Amygdala (tissue), 56 donors: ENCODE data around the gene ENKUR.
"Not testable (repeated sequence)": the region's sequence is repeated elsewhere in the genome, so short reads cannot be mapped to it uniquely, and the experiment has no call there.

Source experiments
- DNase-seq, 56 donors: peaks; one replicate each; lab custom pipeline; 2025; lab: John Stamatoyannopoulos, UW

The ENKUR gene

DNA sequence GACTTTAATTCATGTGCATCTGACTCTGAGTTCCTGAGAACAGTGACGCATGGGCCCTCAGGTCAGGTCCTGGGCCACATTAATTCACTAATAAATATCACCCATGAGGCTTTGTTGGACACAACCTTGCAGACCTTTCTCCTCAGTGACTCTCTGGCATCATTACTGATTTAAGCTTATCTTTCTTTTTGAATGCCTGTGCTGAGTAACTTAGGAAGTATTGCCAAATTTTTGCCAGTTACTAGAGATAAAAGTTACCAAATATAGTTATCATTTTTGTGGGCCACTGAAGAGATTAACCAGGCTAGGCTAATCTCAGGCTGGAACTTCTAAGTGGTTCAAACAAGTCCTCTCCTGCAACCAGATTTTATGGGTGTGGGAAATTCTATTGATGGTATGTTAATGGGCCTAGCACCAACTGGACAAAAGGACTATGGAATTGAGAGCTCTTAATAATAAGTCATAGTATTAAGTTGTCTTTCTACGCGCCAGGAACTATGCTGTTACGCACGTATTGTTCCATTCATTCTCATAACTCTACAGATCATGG, 34.7 kb downstream of the ENKUR start:
- no peak for DNase-seq

DNA sequence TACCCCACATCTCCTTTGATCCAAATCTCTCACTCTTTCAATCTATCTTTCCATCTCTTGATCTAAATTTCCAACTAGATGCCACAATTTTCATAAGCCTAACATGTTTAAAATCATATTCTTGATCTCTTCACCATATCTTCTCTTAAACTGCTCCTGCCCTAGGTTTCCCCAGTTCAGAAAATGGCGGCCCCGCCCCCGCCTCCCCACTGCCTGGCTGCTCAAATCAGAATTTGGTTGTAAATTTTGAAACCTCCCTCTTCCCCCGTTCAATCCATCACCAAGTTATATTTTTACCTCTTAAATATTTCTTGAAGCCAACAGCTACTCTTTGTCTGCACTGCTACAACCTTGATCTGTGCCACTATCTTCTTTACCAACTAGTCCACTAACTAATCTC, 36.3 kb downstream of the ENKUR start:
- no peak for DNase-seq

DNA sequence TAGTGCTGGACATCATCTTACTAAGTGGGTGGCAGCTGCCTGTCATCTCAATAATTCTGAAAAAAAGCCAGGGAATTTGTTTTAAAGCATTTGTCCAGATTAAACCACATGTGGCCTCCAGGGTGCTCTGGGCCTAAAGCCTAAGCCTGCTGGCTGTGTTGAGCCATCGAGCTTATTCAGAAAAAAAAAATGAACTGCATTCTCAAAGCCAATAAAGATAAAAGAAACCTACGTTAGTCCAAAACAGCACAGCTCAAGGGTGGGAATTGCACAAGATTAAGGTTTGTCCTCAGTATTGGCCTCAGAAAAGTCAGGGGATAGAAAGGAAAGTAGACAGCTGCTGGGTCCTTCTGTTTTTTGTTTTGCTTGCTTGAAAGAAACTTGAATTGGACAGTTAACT, 41.0 kb downstream of the ENKUR start:
- no peak for DNase-seq

DNA sequence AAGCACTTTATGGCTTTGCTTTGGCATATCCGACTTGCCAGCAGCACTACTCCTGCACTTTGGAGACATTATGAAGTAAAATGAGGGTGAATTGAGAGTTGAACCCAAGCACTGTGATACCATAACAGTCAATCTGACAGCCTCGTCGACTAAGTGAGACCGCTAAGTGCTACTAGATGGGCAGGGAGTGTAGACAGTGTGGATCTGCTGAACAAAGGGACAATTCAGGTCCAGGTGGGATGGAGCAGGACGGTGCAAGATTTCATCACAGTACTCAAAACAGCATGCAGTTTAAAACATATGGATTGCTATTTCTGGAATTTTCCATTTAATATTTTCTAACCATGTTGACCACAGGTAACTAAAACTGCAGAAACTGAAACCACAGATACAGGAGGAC, 42.8 kb downstream of the ENKUR start:
- DNase-seq, result no peak

DNA sequence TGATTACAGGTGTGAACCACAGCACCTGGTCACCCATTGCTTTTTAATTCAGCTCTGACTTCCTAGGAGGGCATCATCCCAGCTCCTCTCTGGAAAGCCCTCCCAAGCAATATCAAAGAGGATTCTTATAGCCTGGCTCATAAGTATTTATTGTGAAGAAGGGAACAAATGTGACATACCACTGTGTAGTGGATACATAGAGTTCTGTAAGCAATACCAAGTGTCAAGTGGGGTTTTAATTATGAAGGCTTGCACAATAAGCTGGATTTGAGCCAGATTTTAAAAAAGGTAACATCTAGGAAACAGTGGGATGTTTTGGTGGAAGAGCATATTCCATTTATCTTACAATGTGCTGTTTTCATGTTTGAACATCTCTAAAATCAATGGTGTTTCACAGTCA, 44.6 kb downstream of the ENKUR start:
- DNase-seq, result no peak

DNA sequence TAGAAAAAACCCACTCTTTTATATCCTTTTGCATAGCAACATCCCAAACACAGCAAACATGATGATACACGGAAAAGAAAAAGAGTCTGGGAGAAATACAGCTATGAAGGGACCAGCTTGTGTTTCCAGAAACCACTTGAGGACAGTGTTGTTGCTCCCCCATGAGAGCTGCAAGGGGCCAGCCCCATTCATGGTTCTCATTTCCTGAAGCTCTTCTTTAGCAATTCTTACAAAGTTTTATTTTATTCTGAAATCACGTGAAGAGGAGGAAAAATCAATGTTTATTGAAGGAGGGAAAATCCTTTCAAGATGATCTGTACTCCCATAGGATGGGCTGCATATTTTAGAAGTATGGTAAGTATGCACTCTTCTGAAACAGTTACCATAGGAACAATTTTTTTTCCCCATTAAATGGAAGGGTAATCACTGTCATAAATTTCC, 46.1 kb downstream of the ENKUR start:
- DNase-seq, result no peak

DNA sequence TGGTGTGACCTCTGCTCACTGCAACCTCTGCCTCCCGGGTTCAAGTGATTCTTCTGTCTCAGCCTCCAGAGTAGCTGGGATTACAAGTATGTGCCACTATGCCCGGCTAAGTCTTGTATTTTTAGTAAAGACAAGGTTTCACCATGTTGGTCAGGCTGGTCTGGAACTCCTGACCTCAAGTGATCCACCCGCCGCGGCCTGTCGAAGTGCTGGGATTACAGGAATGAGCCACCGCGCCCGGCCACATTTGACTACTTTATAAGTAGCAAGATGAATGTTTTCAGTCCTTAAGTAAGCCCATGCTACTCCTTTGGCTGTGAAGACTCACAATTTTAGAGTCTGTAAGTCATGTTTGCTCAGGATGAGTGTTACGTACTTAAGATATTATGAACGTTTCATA, 47.0 kb downstream of the ENKUR start:
- DNase-seq, result not testable (repeated sequence)

DNA sequence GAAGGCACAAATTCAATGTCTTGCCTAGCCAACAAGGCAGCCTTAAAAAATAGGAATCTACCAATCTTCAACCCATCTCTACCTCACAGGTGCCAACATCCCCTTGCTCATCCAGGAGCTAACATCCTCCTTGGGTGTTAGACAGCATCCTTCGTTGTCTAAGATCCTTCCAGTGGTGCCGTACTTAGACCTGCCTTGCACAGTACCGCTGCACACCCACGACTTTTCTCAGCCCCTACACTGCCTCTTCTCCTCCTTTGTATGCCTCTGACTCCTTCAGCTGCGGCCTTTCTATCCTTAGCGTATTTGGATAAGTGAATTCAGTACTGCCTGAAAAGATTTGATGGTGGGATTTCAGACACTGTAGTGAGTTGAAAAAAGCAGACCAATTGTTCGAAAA, 47.6 kb downstream of the ENKUR start:
- DNase-seq, result no peak

DNA sequence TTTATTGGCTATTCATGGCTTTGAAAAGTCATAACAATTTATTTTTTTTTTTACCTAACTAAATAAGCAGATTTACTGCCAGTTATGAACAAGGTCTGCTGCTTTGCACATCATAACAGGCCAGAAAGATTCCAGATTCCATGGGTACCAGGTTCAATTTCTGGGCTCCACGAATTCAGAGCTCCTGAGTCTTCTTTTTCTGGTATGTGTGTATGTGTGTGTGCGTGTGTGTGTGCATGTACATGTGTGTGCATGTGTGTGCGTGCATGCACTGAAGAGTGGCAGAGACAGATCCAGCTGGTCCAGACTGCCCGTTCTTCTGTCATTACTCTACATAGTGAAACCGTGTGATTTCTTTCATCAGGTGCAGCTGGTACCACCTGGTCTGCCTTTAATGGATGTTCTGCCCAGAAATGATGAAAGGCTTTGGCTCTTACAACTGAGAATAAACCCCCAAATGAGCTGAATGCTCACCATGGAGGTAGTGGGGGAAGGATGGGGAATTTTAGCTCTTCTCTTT, 48.9 kb downstream of the ENKUR start:
- DNase-seq, result no peak

DNA sequence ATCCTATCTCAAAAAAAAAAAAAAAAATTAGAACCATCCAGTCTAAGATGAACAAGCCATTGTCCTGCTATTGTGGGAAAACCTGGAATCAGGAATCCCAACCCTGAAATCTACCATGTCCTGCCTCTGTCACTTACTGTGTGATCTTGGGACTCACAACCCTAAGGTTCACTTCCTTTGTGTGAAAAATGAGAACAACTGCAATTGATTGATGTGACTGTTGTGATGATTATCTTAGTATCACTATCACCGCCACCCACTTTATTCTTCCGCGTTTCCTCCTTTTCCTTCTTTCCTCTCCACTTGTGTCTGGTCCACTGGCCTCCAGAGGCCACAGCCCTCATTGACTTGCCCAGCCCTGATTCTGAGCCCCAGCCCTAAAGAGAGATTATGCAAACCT, 50.9 kb downstream of the ENKUR start:
- no peak for DNase-seq

DNA sequence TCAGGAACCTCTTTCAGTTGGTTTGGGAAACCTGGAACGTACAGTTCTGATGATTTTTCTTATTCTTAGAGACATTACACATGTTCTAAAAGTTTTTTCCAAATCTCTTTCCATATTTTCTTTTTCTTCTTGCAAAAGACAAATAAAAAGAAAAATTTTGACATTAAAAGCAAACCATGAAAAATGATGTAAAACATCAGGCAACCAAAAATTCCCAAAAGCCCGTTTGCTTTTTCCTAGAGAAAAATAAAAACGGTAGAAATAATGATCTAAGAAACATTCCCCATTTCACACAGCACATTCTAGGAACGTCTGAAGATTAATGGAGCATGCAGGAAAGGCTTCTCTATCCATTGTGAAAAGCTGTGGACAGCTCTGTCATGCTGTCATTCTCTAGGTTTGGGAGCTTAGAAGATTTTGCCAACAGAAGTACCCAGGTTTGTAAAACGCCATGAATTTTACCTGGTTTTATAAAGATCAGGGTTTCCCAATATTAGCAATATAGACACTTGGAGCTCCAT, 52.4 kb downstream of the ENKUR start:
- DNase-seq, result no peak

DNA sequence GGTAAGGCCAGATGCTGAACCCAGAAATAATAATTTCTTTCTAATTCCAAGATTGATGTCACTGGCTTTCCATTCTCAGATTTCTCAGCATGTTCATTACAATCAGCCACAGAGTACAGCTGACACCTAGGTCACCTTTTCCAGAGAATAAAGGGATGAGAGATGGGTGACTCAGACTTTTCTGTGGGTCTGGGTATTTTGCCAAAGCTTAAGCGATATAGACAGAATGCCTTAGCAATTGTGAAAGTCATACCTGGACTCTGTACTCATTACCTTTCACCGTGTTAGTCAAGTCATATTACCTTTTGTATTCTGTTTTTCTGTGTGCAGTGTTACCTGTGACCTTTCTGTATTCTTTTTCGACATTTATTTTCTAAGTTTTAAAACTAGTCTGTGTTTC, 53.0 kb downstream of the ENKUR start:
- DNase-seq, result no peak

DNA sequence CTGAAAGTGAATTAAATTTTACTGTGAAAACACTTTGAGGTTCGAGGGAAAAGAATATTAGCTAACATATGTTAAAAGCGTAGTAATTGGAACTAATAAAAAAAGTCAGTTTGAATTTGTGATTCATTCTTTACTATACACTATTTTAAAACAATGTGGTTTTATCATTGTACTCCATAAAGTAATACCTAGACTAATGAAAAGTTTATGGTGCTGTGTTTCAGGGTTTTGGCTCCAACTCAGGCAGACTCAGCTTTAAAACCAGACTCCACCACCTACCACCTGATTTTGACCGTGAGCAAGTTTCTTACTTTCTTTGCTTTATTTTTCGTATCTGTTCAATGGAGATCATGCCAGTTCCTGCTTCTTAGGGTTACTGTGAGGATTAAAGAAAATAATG, 54.4 kb downstream of the ENKUR start:
- no peak for DNase-seq

DNA sequence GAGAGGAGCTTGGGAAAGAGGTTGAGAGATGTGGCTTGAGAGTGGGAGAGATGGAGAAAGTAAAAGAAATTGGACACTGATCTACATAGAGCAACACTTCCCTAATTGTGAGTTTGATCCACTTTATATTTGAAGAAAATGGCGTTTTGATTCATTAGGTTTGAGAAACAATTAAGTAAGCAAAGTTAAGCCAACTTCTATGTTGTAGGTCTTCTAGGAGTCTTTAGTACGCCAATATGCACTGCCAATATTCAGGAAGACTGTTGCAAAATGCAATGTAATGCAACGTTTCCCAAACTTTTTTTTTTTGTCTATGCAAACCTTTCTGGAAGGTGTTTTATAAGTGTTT, 56.6 kb downstream of the ENKUR start:
- no peak for DNase-seq

DNA sequence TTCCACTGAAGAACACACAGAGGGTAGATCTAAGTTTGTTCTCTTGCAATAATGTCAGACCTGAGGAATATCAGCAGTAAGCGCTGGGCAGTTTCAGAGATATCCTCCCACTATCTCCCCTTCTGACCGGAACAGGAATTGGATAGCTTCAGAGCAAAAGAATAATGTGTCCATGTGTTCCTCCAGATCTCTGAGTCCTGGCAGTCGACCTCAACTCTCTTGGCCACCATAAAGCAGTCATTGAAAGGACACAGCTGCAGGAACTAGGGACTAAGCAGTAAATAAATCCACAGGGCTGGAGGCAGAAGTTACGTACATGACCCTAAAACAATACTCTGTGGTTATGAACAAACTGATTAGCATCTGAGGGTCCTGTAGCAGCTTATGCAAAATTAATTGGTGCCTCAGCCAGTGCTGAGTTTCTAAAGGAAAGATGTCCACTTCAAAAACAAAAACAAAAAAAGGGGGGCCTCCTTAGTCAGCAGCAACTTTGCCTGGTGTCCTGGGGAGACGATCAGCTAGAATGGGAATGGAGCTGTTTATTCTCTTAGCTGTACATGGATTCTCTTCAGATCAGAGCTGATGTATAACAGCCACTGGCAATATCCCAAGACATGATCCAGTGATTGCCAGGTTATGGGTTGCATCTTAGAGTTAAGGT, 57.1 kb downstream of the ENKUR start:
- peak in 45 of 56 donors; percentile 12 to 90 (median 55) for DNase-seq

DNA sequence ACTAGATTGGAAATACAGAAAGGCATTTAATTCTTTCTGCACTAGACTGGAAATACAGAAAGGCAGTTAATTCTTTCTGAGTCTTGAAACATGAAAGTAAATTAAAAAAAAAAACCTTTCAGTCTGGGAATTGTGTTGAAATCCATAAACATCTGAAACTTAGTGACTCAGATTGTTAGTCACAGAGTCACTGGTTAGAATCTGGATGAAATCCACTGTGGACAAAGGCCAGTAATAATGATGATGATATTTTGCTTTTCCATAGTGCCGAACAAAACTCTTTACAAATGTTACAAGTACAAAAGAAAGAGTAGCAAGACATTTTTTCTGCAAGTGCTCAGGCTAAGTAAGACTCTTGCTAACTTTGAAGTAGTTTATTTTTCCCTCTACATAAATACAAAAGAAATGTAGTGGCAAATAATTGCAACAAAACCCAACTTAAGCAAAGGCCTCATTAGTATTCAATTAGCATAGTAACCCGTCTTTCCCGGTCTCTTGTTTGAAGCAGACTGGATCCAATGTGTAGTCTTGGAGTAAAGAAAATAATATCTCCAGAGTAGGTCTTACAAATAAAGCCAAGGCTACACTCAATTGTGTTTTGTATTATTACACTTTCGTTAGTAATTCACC, 57.8 kb downstream of the ENKUR start:
- DNase-seq, result peak in 1 of 56 donors; percentile 90

DNA sequence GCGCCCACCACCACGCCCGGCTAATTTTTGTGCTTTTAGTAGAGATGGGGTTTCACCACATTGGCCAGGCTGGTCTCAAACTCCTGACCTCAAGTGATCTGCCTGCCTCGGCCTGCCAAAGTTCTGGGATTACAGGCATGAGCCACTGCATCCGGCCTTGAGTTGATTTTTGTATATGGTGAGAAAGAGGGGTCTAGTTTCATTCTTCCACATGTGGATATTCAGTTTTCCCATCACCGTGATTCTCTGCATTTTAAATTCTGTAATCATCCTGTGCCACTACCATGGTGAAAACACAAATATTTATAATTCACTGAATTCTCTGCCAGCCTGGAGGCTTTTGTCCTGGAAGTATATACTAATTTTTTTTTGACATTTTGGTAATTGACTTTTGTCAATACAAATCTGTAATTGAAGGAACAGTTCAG, 58.3 kb downstream of the ENKUR start:
- not testable (repeated sequence) for DNase-seq

DNA sequence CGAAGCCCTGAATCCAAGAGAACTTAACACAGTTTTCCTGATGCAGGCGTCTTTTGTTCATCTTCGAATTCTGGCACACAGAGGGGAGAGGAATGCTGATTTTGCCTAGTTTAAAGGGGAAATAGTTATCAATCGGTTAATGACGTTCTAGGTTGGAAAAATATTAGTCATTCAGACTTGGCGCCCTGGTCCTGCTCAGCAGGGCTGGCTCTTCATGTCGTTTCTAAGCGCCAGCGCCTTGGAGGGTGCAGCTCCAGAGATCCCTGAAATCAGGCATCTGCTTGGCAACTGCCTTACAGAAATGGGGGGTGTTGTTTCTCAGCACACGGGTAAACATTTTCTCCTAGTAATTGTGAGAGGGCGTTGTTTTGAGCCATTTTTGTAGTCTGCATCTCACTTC, 62.3 kb downstream of the ENKUR start:
- DNase-seq, result no peak

DNA sequence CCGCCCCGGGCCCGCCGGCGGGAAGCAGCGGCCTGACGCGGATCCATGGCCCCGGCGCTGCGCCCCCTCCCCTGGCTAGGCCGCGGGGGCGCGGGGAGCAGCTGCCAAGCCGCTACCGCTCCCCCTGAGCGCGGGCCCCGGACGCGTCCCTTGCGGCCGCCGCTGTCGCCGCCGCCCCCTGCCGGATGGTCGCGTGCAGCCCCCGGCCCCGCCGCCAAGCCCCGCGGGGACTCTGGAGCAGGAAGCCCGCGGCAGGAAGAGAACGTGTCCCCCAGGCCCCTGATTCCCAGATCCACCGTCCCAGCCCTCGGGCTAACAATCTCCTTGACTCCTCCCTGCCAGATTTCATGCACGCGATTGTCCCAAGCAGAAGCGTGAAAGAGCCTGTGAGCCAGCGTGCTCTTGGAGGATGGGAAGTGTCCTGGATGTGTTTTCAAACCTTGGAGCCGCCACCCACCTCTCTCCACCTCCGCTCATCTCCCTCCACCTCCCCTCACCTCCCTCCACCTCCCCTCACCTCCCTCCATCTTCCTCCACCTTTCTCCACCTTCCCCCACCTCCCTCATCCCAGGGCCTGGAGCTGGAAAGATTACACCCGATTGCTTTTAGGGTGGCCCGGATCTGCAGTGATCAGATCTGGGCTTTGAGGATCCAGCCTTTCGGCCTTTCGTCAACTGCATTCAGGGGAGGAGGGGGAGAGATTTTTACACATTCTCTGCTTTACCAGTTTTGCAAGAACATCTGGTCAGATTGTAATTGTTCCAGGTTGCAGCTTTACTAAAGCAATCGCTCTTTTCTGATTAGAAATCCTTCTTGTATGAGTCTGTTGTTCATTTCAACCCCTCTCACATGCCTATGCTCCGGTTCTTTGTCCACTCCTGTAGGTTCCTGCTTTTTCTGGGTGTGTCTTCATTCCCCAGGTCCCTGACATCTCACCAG, 63.0 kb downstream of the ENKUR start:
- peak in 39 of 56 donors; percentile 24 to 82 (median 66) for DNase-seq

DNA sequence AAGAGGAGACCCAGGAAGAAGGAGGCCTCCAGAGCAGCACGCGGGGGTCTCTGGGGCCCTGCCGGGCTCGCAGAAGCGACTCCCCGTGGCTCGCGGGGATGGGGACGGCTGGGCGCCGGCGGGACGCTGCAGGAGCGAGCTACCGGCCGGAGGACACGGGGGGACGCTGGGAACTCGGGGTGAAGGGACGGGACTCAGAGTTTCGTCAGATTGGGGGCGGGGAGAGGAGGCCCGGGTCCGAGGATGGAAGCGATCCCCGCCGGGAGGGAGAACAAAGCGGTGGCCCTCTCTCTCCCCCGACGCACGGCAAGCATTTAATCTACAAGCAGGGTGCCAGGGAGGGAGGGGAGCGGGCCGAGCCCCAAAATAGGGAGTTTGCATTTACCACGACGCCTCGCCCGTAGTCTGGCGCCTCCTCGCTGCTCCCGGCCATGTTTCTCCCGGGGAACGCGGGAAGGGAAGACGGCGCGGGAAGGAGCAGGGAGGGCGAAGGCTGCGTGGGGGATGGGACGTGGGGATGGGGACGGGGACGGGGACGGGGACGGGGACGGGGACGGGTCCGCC, 63.7 kb downstream of the ENKUR start, which contains the start of gene PRTFDC1:
Gene PRTFDC1 (minus strand): TSS at position 464 of the 564 bp plus-strand sequence. CDS start 31 bp downstream, at position 433.
- DNase-seq, result peak in 47 of 56 donors; percentile 29 to 82 (median 65)
